Naive B cell (primary cell): ENCODE data around the gene FOXK1. TPM values are rescaled to one million over a fixed set of nuclear protein-coding genes. Genes with fewer than 3 reads are reported as not detected.

Source experiments
- ATAC-seq, 2 donors: fragments of 150-1000 bp; cut with Tn5 transposase; 2 replicates each; pipeline ENCODE4 v1.10.0; 2021; ENCODE audit warnings: low read depth in 2 of 2, mild to moderate bottlenecking in 2 of 2, moderate library complexity in 2 of 2
- DNase-seq: peaks from one replicate; pipeline ENCODE4 v3.0.0; 2022
- H3K27ac Mint-ChIP-seq, 6 donors: one replicate each; pipeline ENCODE4 v1.8.0; 2020 to 2022; ENCODE audit warnings: mild to moderate bottlenecking in 6 of 6, mixed read lengths in 6 of 6, moderate library complexity in 5 of 6, inconsistent platforms in 2 of 6
- H3K27me3 Mint-ChIP-seq, 3 donors: one replicate each; pipeline ENCODE4 v1.8.0; 2021 to 2022; ENCODE audit warnings: mixed read lengths in 3 of 3, mild to moderate bottlenecking in 1 of 3
- H3K36me3 Mint-ChIP-seq, 2 donors: one replicate each; pipeline ENCODE4 v1.8.0; 2020 to 2022; ENCODE audit warnings: mixed read lengths in 2 of 2, inconsistent platforms in 1 of 2, mild to moderate bottlenecking in 1 of 2
- H3K4me1 Mint-ChIP-seq, 3 donors: one replicate each; pipeline ENCODE4 v1.8.0; 2020 to 2022; ENCODE audit warnings: mixed read lengths in 3 of 3, inconsistent platforms in 1 of 3, mild to moderate bottlenecking in 1 of 3, moderate library complexity in 1 of 3
- H3K4me3 Mint-ChIP-seq, 8 donors: one replicate each; pipeline ENCODE4 v1.8.0; 2020 to 2022; ENCODE audit warnings: mild to moderate bottlenecking in 8 of 8, mixed read lengths in 8 of 8, moderate library complexity in 8 of 8, inconsistent platforms in 2 of 8
- H3K9me3 Mint-ChIP-seq, 7 donors: one replicate each; pipeline ENCODE4 v1.8.0; 2020 to 2022; ENCODE audit warnings: mixed read lengths in 7 of 7, mild to moderate bottlenecking in 5 of 7, inconsistent platforms in 2 of 7, moderate library complexity in 1 of 7
- polyA plus RNA-seq, 6 donors: library from polyadenylated mRNA; unstranded; fragments of 300-500 nt; fragmentation: Illumina TruSeq; gene quantifications; one replicate each; pipeline ENCODE4 v1.2.3, GENCODE V29; 2021; ENCODE audit warnings: low read depth in 6 of 6

The FOXK1 gene
- polyA plus RNA-seq, 6 donors from 2014 or later = 0.92 to 3.1 (median 1.8) TPM

GRCh38 chr7:4711634-4712033 is 29.5 kb downstream of the FOXK1 start:
- Mint-ChIP-seq H3K4me1 (peaks cover 39 to 64% (median 58%) of the 10 kb centered on the region in 3 donors), H3K4me3 (peak overlapping the region in 1 of 8 donors; percentile 21), H3K36me3 (peaks cover 0 to 11% of the 10 kb centered on the region in 2 donors), H3K9me3 (no peaks in the 10 kb centered on the region), H3K27ac (peak overlapping the region in 3 of 6 donors; percentile 55 to 78 (median 63)), H3K27me3 (no peaks in the 10 kb centered on the region)
- ATAC-seq (no peak), DNase-seq (no peak)

GRCh38 chr7:4712281-4713182 is 30.4 kb downstream of the FOXK1 start:
- DNase-seq (no peak), ATAC-seq (peak in 1 of 2 donors; percentile 56)
- Mint-ChIP-seq H3K4me3 (peak overlapping the region in 3 of 8 donors; percentile 24 to 69 (median 37)), H3K27ac (peak overlapping the region in 4 of 6 donors; percentile 62 to 78 (median 70)), H3K27me3 (no peaks in the 10 kb centered on the region), H3K36me3 (peaks cover 0 to 11% of the 10 kb centered on the region in 2 donors), H3K4me1 (peaks cover 41 to 67% (median 65%) of the 10 kb centered on the region in 3 donors), H3K9me3 (no peaks in the 10 kb centered on the region)

- no peaks in the 10 kb centered on the region for H3K9me3 Mint-ChIP-seq
- DNase-seq = no peak
- H3K36me3 Mint-ChIP-seq = peaks cover 0 to 11% of the 10 kb centered on the region in 2 donors
- peaks cover 41 to 70% (median 66%) of the 10 kb centered on the region in 3 donors for H3K4me1 Mint-ChIP-seq
- H3K27me3 Mint-ChIP-seq = no peaks in the 10 kb centered on the region
- peak overlapping the region in 1 of 8 donors; percentile 37 for H3K4me3 Mint-ChIP-seq
- ATAC-seq = peak in 1 of 2 donors; percentile 77
- peak overlapping the region in 4 of 6 donors; percentile 27 to 93 (median 64) for H3K27ac Mint-ChIP-seq
Measured at GRCh38 chr7:4713183-4713784, 31.2 kb downstream of the FOXK1 start.

- Mint-ChIP-seq H3K27ac (peak overlapping the region in 1 of 6 donors; percentile 93), H3K4me3 (no peak overlapping the region), H3K36me3 (peaks cover 0 to 11% of the 10 kb centered on the region in 2 donors), H3K4me1 (peaks cover 41 to 71% (median 66%) of the 10 kb centered on the region in 3 donors), H3K9me3 (no peaks in the 10 kb centered on the region), H3K27me3 (no peaks in the 10 kb centered on the region)
- no peak for ATAC-seq
- no peak for DNase-seq
Measured at GRCh38 chr7:4714161-4714700, 32.1 kb downstream of the FOXK1 start.

- H3K9me3 Mint-ChIP-seq = no peaks in the 10 kb centered on the region
- H3K4me3 Mint-ChIP-seq = no peak overlapping the region
- peaks cover 45 to 74% (median 73%) of the 10 kb centered on the region in 3 donors for H3K4me1 Mint-ChIP-seq
- no peaks in the 10 kb centered on the region for H3K27me3 Mint-ChIP-seq
- H3K27ac Mint-ChIP-seq = peak overlapping the region in 2 of 6 donors; percentile 38 to 56
- ATAC-seq (no peak), DNase-seq (no peak)
- H3K36me3 Mint-ChIP-seq = peaks cover 0 to 11% of the 10 kb centered on the region in 2 donors
Measured at GRCh38 chr7:4714767-4715409, 32.8 kb downstream of the FOXK1 start.

GRCh38 chr7:4715410-4715776 is 33.3 kb downstream of the FOXK1 start:
- H3K4me1 Mint-ChIP-seq = peaks cover 50 to 79% (median 78%) of the 10 kb centered on the region in 3 donors
- no peak overlapping the region for H3K4me3 Mint-ChIP-seq
- ATAC-seq (no peak), DNase-seq (no peak)
- H3K27ac Mint-ChIP-seq = no peak overlapping the region
- H3K9me3 Mint-ChIP-seq = no peaks in the 10 kb centered on the region
- H3K27me3 Mint-ChIP-seq = no peaks in the 10 kb centered on the region
- peaks cover 0 to 11% of the 10 kb centered on the region in 2 donors for H3K36me3 Mint-ChIP-seq

- peak overlapping the region in 4 of 6 donors; percentile 54 to 92 (median 61) for H3K27ac Mint-ChIP-seq
- H3K9me3 Mint-ChIP-seq = no peaks in the 10 kb centered on the region
- DNase-seq = no peak
- ATAC-seq = no peak
- H3K4me3 Mint-ChIP-seq = peak overlapping the region in 1 of 8 donors; percentile 77
- no peaks in the 10 kb centered on the region for H3K36me3 Mint-ChIP-seq
- peaks cover 41 to 72% (median 71%) of the 10 kb centered on the region in 3 donors for H3K4me1 Mint-ChIP-seq
- no peaks in the 10 kb centered on the region for H3K27me3 Mint-ChIP-seq
Measured at GRCh38 chr7:4716946-4717795, 35.1 kb downstream of the FOXK1 start.

GRCh38 chr7:4718075-4718474 is 36.0 kb downstream of the FOXK1 start:
- Mint-ChIP-seq H3K36me3 (no peaks in the 10 kb centered on the region), H3K4me3 (no peak overlapping the region), H3K4me1 (peaks cover 35 to 66% (median 64%) of the 10 kb centered on the region in 3 donors), H3K9me3 (no peaks in the 10 kb centered on the region), H3K27me3 (no peaks in the 10 kb centered on the region), H3K27ac (peak overlapping the region in 1 of 6 donors; percentile 54)
- DNase-seq (no peak), ATAC-seq (no peak)

GRCh38 chr7:4720225-4720624 is 38.1 kb downstream of the FOXK1 start:
- Mint-ChIP-seq H3K27ac (peak overlapping the region in 4 of 6 donors; percentile 1 to 84 (median 34)), H3K4me3 (peak overlapping the region in 1 of 8 donors; percentile 15)
- ATAC-seq = no peak

GRCh38 chr7:4722308-4722707 is 40.2 kb downstream of the FOXK1 start:
- H3K4me3 Mint-ChIP-seq = peak overlapping the region in 1 of 8 donors; percentile 26
- H3K27ac Mint-ChIP-seq = peak overlapping the region in 2 of 6 donors; percentile 70 to 75
- DNase-seq (no peak), ATAC-seq (no peak)
- H3K36me3 Mint-ChIP-seq = no peaks in the 10 kb centered on the region
- no peaks in the 10 kb centered on the region for H3K9me3 Mint-ChIP-seq
- peaks cover 36 to 60% (median 52%) of the 10 kb centered on the region in 3 donors for H3K4me1 Mint-ChIP-seq
- no peaks in the 10 kb centered on the region for H3K27me3 Mint-ChIP-seq

More at GRCh38 chr7:4720225-4720624, 38.1 kb downstream of the FOXK1 start:
- H3K36me3 Mint-ChIP-seq = no peaks in the 10 kb centered on the region
- no peaks in the 10 kb centered on the region for H3K9me3 Mint-ChIP-seq
- H3K27me3 Mint-ChIP-seq = no peaks in the 10 kb centered on the region
- DNase-seq = no peak
- peaks cover 39 to 65% (median 59%) of the 10 kb centered on the region in 3 donors for H3K4me1 Mint-ChIP-seq

- ATAC-seq (no peak), DNase-seq (no peak)
- H3K9me3 Mint-ChIP-seq = no peaks in the 10 kb centered on the region
- H3K4me3 Mint-ChIP-seq = no peak overlapping the region
- H3K27ac Mint-ChIP-seq = peak overlapping the region in 1 of 6 donors; percentile 19
- H3K27me3 Mint-ChIP-seq = no peaks in the 10 kb centered on the region
- H3K4me1 Mint-ChIP-seq = peaks cover 36 to 54% (median 44%) of the 10 kb centered on the region in 3 donors
- H3K36me3 Mint-ChIP-seq = no peaks in the 10 kb centered on the region
Measured at GRCh38 chr7:4722960-4723630, 41.0 kb downstream of the FOXK1 start.

GRCh38 chr7:4724648-4725013 is 42.5 kb downstream of the FOXK1 start:
- Mint-ChIP-seq H3K27me3 (no peaks in the 10 kb centered on the region), H3K4me3 (peak overlapping the region; percentile 90 to 96 (median 92)), H3K36me3 (no peaks in the 10 kb centered on the region), H3K9me3 (no peaks in the 10 kb centered on the region), H3K4me1 (peaks cover 34 to 52% (median 39%) of the 10 kb centered on the region in 3 donors), H3K27ac (peak overlapping the region; percentile 81 to 96 (median 92))
- DNase-seq = no peak
- ATAC-seq = peak; percentile 33 to 35
